GM10266 (cell line): ENCODE data around the gene OR6K6.

ENCODE experiments used
- DNase-seq: peaks from one replicate; pipeline ENCODE4 v3.0.0; 2012; ENCODE audit errors: extremely low spot score
- TF ChIP-seq, protein P1 (sequence below): IDR thresholded peaks from 2 replicates; pipeline ENCODE4 v1.5.1; 2012; ENCODE audit warnings: mild to moderate bottlenecking, low read depth; ENCODE audit not compliant: control insufficient read depth, insufficient read depth; ENCODE audit errors: missing control alignments

OR6K6 gene

GRCh38 chr1:158800526-158800925 lies 46.0 kb downstream of the OR6K6 start:
- TF ChIP-seq, protein P1, sequence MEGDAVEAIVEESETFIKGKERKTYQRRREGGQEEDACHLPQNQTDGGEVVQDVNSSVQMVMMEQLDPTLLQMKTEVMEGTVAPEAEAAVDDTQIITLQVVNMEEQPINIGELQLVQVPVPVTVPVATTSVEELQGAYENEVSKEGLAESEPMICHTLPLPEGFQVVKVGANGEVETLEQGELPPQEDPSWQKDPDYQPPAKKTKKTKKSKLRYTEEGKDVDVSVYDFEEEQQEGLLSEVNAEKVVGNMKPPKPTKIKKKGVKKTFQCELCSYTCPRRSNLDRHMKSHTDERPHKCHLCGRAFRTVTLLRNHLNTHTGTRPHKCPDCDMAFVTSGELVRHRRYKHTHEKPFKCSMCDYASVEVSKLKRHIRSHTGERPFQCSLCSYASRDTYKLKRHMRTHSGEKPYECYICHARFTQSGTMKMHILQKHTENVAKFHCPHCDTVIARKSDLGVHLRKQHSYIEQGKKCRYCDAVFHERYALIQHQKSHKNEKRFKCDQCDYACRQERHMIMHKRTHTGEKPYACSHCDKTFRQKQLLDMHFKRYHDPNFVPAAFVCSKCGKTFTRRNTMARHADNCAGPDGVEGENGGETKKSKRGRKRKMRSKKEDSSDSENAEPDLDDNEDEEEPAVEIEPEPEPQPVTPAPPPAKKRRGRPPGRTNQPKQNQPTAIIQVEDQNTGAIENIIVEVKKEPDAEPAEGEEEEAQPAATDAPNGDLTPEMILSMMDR, result no peak
- DNase-seq, result no peak

- TF ChIP-seq, protein P1, result no peak
- DNase-seq, result no peak
Measured at GRCh38 chr1:158801396-158801795, 46.9 kb downstream of the OR6K6 start.

DNA sequence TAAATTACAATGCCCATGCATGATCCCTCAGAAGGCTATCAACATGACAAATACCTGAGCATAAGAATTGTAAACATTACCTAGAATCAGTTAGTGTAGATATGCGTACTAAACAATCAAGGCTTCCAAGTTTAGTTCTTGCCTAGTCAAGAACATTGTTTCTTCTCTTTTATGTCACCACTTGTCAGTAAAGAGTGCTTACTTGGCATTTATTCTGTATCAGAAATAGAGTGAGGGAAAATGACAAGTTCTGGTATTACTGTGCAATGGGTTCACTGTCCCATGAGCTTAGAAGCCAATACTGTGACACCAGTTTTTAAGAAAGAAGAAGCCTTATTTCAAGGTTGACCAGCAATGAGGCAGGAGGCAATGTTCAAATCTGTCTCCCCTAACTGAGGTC lies 49.2 kb downstream of the OR6K6 start:
- TF ChIP-seq, protein P1, result no peak
- DNase-seq, result no peak
